T-cell (primary cell): Measurements from ENCODE around the gene VASP. TPM values are rescaled to one million over a fixed set of nuclear protein-coding genes. Genes with fewer than 3 reads are reported as not detected.

Source experiments
- ATAC-seq, 4 experiments: fragments of 200-7000 bp in 3 of 4; fragments of 150-1000 bp in 1 of 4; cut with Tn5 transposase; replicated peaks in 1 of 4; 1 replicate in 3 of 4; 2 replicates in 1 of 4; pipeline ENCODE4 v1.10.0; 2021; ENCODE audit warnings: moderate library complexity in 3 of 4, mild to moderate bottlenecking in 2 of 4, moderate number of reproducible peaks in 1 of 4
- CTCF ChIA-PET, 2 donors: fragments of 300-600 bp; sonication (Branson Sonifier 250); formaldehyde crosslinking; loops; one replicate each; lab custom pipeline; 2022; ENCODE audit warnings: antibody characterized with exemption in 2 of 2; lab: Charles Lee
- POLR2A ChIA-PET, 2 donors: fragments of 300-600 bp; sonication (Branson Sonifier 250); formaldehyde crosslinking; loops; one replicate each; lab custom pipeline; 2022; ENCODE audit warnings: antibody characterized with exemption in 2 of 2; lab: Charles Lee
- DNase-seq, 35 experiments: peaks; one replicate each; pipeline versions ENCODE4 v3.0.0 to v3.0.0-alpha.2; 2013 to 2023
- H3K27ac ChIP-seq: one replicate; pipeline ENCODE4 v1.5.1; 2013; ENCODE audit warnings: low read length
- H3K27me3 ChIP-seq, 2 experiments: replicated peaks in 1 of 2; 1 replicate in 1 of 2; 2 replicates in 1 of 2; pipeline versions ENCODE4 v1.6.1 to v1.7.0; 2013; ENCODE audit warnings: low read length in 1 of 2, mixed read lengths in 1 of 2; ENCODE audit not compliant: control insufficient read depth in 2 of 2, insufficient read depth in 2 of 2; ENCODE audit errors: extremely low read depth in 1 of 2
- H3K36me3 ChIP-seq, 2 donors: 1 replicate in 1 of 2; 2 replicates in 1 of 2; pipeline versions ENCODE4 v1.6.1 to v1.7.0; 2013; ENCODE audit warnings: low read length in 1 of 2; ENCODE audit not compliant: control insufficient read depth in 2 of 2, insufficient read depth in 1 of 2; ENCODE audit errors: extremely low read depth in 1 of 2
- H3K4me1 ChIP-seq, 2 experiments: 1 replicate in 1 of 2; 2 replicates in 1 of 2; pipeline versions ENCODE4 v1.6.1 to v1.7.0; 2013; ENCODE audit warnings: low read length in 2 of 2, mixed read lengths in 1 of 2; ENCODE audit not compliant: insufficient read depth in 2 of 2, control insufficient read depth in 1 of 2; ENCODE audit errors: extremely low read depth in 1 of 2
- H3K4me3 ChIP-seq, 2 donors: 1 replicate in 1 of 2; 2 replicates in 1 of 2; pipeline versions ENCODE4 v1.5.1 to v1.7.0; 2013; ENCODE audit warnings: mild to moderate bottlenecking in 2 of 2, low read length in 1 of 2, moderate library complexity in 1 of 2; ENCODE audit not compliant: control insufficient read depth in 1 of 2; ENCODE audit errors: extremely low read depth in 1 of 2
- H3K9me3 ChIP-seq: 2 replicates; pipeline ENCODE4 v1.7.0; 2013
- H3K27ac Mint-ChIP-seq, 2 donors: one replicate each; pipeline ENCODE4 v1.8.0; 2020 to 2021; ENCODE audit warnings: mild to moderate bottlenecking in 2 of 2, mixed read lengths in 2 of 2
- H3K27me3 Mint-ChIP-seq, 2 donors: one replicate each; pipeline ENCODE4 v1.8.0; 2021 to 2022; ENCODE audit warnings: mixed read lengths in 2 of 2
- H3K36me3 Mint-ChIP-seq: one replicate; pipeline ENCODE4 v1.8.0; 2021; ENCODE audit warnings: mixed read lengths
- H3K4me1 Mint-ChIP-seq, 3 donors: one replicate each; pipeline ENCODE4 v1.8.0; 2020 to 2022; ENCODE audit warnings: mixed read lengths in 3 of 3, mild to moderate bottlenecking in 1 of 3
- H3K4me3 Mint-ChIP-seq, 3 donors: one replicate each; pipeline ENCODE4 v1.8.0; 2020 to 2022; ENCODE audit warnings: mild to moderate bottlenecking in 3 of 3, mixed read lengths in 3 of 3, moderate library complexity in 3 of 3
- H3K9me3 Mint-ChIP-seq, 3 donors: one replicate each; pipeline ENCODE4 v1.8.0; 2020 to 2022; ENCODE audit warnings: mixed read lengths in 3 of 3
- WGBS: methylation state at CpG from one replicate; pipeline ENCODE4 v1.1.5; 2013; ENCODE audit warnings: missing lambda C conversion rate; ENCODE audit not compliant: insufficient coverage; 5-methylcytosine and 5-hydroxymethylcytosine counted together
- total RNA-seq, 35 experiments: library from RNA in 6 of 35; stranded (reverse) in 6 of 35; fragments of 120-200 nt in 1 of 35; gene quantifications; one replicate each; pipeline versions ENCODE4 v1.2.1 to v1.2.4 and lab custom pipeline; 2013 to 2026

The VASP gene
- total RNA-seq, 5 donors from 2014 or later (not counting 1 experiment from before 2014, with no cell fraction given), result 77.4 to 113 (median 101) TPM

DNA sequence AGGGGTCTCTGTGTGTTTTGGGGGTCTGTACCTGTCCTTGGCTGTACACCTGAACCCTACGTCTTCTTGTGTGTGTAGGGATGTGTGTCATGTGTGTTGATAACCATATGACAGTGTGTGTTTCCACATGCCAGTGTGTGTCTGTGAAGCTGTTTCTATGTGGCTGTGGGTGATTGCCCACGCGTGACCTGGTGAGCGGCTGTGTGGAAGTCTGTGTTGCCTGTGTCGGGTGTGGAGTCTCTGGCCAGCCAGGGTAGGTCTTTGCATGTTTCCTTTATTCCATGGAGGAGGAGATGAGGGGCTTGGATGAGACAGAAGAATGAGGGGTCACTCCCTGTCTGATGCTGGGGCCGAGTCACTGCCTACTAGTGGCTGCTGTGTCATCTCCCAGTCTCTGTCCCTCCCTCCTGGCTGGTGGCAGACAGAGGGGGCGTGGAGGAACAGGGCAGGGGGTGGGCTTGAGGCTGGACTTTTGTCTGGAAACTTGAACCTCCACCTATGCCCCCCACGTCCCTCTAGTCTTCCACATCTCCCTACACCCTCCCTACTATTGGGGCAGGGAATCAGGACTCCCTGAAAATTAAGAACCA, 42.3 kb upstream of the VASP start:
- Mint-ChIP-seq H3K4me1 (peaks cover 15 to 19% (median 18%) of the 10 kb centered on the region in 3 donors), H3K27me3 (peaks cover 0 to 3% of the 10 kb centered on the region in 2 donors), H3K9me3 (no peaks in the 10 kb centered on the region), H3K4me3 (peak overlapping the region in 1 of 3 donors; percentile 47), H3K36me3 (no peaks in the 10 kb centered on the region), H3K27ac (no peak overlapping the region)
- POLR2A ChIA-PET, result no interaction called here
- Histone ChIP-seq H3K9me3 (no peaks in the 10 kb centered on the region), H3K27me3 (peaks cover 0 to 34% of the 10 kb centered on the region in 2 experiments), H3K27ac (no peak overlapping the region), H3K4me3 (no peak overlapping the region), H3K4me1 (peaks cover 5 to 22% of the 10 kb centered on the region in 2 experiments), H3K36me3 (no peaks in the 10 kb centered on the region)
- CTCF ChIA-PET, result no interaction called here
- 73% methylated on average over 7 of the region's 8 CpGs for WGBS
- no peak for DNase-seq
- no peak for ATAC-seq

GRCh38 chr19:45467115-45467455, 40.2 kb upstream of the VASP start:
- Histone ChIP-seq H3K4me3 (peak overlapping the region; percentile 73 to 86), H3K4me1 (peaks cover 5 to 38% of the 10 kb centered on the region in 2 experiments), H3K36me3 (no peaks in the 10 kb centered on the region), H3K9me3 (no peaks in the 10 kb centered on the region), H3K27ac (peak overlapping the region; percentile 94), H3K27me3 (peaks cover 0 to 38% of the 10 kb centered on the region in 2 experiments)
- ATAC-seq, result no peak
- peaks cover 14% of the 10 kb centered on the region for H3K36me3 Mint-ChIP-seq
- no peak for DNase-seq
- ChIA-PET CTCF (interaction anchor here (0.6 to 4.8 kb wide), 6 partner anchors 12 to 27 kb away, joined by 3 to 31 read pairs (median 8); no protein-coding TSS in a partner anchor), POLR2A (interaction anchor here (0.6 to 3.4 kb wide), 15 partner anchors 9 to 1145 kb away, joined by 3 to 59 read pairs (median 6); no protein-coding TSS in a partner anchor)
- H3K27ac Mint-ChIP-seq, result peak overlapping the region; percentile 53 to 75
- 5% methylated on average over 7 of the region's 11 CpGs for WGBS
- peaks cover 4 to 7% of the 10 kb centered on the region in 2 donors for H3K27me3 Mint-ChIP-seq
- H3K4me1 Mint-ChIP-seq, result peaks cover 27 to 35% (median 29%) of the 10 kb centered on the region in 3 donors
- peak overlapping the region; percentile 89 to 95 (median 89) for H3K4me3 Mint-ChIP-seq
- H3K9me3 Mint-ChIP-seq, result no peaks in the 10 kb centered on the region

DNA sequence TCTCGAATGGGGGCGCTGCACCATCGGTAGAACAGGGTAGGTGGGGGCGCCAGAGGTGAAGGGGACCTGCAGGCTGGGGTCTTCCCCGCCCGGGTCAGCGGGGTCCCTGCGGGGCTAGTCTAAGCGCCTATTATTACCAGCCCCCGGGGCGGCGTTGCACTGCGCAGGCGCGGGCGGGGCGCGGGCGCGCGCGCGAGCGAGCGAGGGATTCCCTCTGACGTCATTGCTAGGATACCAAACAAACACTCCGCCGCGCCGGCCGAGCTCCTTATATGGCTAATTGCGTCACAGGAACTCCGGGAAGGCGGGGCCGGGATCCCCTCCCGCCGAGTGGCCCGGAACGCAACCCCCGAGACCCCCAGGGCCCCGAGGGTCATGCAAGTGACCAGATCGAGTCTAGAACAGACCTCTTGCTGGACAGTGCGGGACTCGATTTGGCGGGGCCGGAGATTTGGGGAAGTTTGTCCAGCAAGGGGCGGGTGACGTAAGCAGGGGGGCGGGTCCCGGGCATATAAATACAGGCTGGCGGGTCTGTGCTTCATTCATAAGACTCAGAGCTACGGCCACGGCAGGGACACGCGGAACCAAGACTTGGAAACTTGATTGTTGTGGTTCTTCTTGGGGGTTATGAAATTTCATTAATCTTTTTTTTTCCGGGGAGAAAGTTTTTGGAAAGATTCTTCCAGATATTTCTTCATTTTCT, 39.7 kb upstream of the VASP start, which contains the start of gene FOSB:
TSS of gene FOSB (plus strand) at position 541 of the 703 bp plus-strand sequence. CDS start 591 bp downstream, outside the sequence.
- DNase-seq, result peak; percentile 86 to 98 (median 92)
- H3K4me1 ChIP-seq, result peaks cover 5 to 43% of the 10 kb centered on the region in 2 experiments
- H3K36me3 Mint-ChIP-seq, result peaks cover 19% of the 10 kb centered on the region

GRCh38 chr19:45468159-45468651, 39.1 kb upstream of the VASP start:
- WGBS, result 0% methylated on average over 16 of the region's 31 CpGs
- Mint-ChIP-seq H3K36me3 (peaks cover 24% of the 10 kb centered on the region), H3K9me3 (no peaks in the 10 kb centered on the region), H3K4me1 (peaks cover 33 to 42% (median 33%) of the 10 kb centered on the region in 3 donors), H3K27me3 (peaks cover 7 to 12% of the 10 kb centered on the region in 2 donors), H3K27ac (peak overlapping the region; percentile 93 to 97), H3K4me3 (peak overlapping the region; percentile 89 to 95 (median 89))
- ChIA-PET CTCF (interaction anchor here in 1 of 2 donors (0.7 to 4.8 kb wide), 4 partner anchors 11 to 29 kb away, joined by 5 to 31 read pairs (median 15); no protein-coding TSS in a partner anchor), POLR2A (interaction anchor here (0.5 to 3.4 kb wide), 11 partner anchors 10 to 418 kb away, joined by 3 to 59 read pairs (median 9); partner anchors contain the start of gene IRF2BP1 (in 1 of the 2))
- Histone ChIP-seq H3K36me3 (no peaks in the 10 kb centered on the region), H3K4me1 (peaks cover 8 to 48% of the 10 kb centered on the region in 2 experiments), H3K9me3 (no peaks in the 10 kb centered on the region), H3K27me3 (peaks cover 7 to 42% of the 10 kb centered on the region in 2 experiments), H3K4me3 (peak overlapping the region; percentile 73 to 86), H3K27ac (peak overlapping the region; percentile 94)
- ATAC-seq (peak in 2 of 4 experiments; percentile 2), DNase-seq (peak in 29 of 35 experiments; percentile 28 to 75 (median 49))

More for the DNA sequence above, 39.7 kb upstream of the VASP start, which contains the start of gene FOSB:
- Mint-ChIP-seq H3K27me3 (peaks cover 4 to 7% of the 10 kb centered on the region in 2 donors), H3K4me3 (peak within 1 kb of the TSS; percentile 89 to 95 (median 89)), H3K27ac (peak within 1 kb of the TSS; percentile 93 to 97), H3K4me1 (peaks cover 28 to 38% (median 29%) of the 10 kb centered on the region in 3 donors), H3K9me3 (no peaks in the 10 kb centered on the region)
- Histone ChIP-seq H3K9me3 (no peaks in the 10 kb centered on the region), H3K36me3 (no peaks in the 10 kb centered on the region), H3K27me3 (peaks cover 2 to 44% of the 10 kb centered on the region in 2 experiments), H3K27ac (peak within 1 kb of the TSS; percentile 94), H3K4me3 (peak within 1 kb of the TSS; percentile 73 to 86)
- peak; percentile 31 to 41 (median 38) for ATAC-seq
- ChIA-PET POLR2A (interaction anchor here (0.6 to 3.4 kb wide), 16 partner anchors 10 to 1145 kb away, joined by 3 to 59 read pairs (median 6); partner anchors contain the start of gene IRF2BP1 (in 1 of the 2)), CTCF (interaction anchor here in 1 of 2 donors (0.7 to 4.8 kb wide), 5 partner anchors 11 to 28 kb away, joined by 4 to 31 read pairs (median 6); no protein-coding TSS in a partner anchor)
- WGBS, result under 1% methylated on average over 52 of the region's 56 CpGs

GRCh38 chr19:45468803-45469131, 38.5 kb upstream of the VASP start:
- H3K36me3 Mint-ChIP-seq, result peaks cover 28% of the 10 kb centered on the region
- ChIA-PET CTCF (interaction anchor here in 1 of 2 donors (0.5 to 4.8 kb wide), 5 partner anchors 10 to 32 kb away, joined by 3 to 31 read pairs (median 3); no protein-coding TSS in a partner anchor), POLR2A (interaction anchor here in 1 of 2 donors (0.6 to 3.4 kb wide), 6 partner anchors 9 to 234 kb away, joined by 4 to 59 read pairs (median 20); no protein-coding TSS in a partner anchor)
- Histone ChIP-seq H3K27ac (peak overlapping the region; percentile 94), H3K9me3 (no peaks in the 10 kb centered on the region), H3K27me3 (peaks cover 7 to 44% of the 10 kb centered on the region in 2 experiments), H3K4me1 (peaks cover 8 to 48% of the 10 kb centered on the region in 2 experiments), H3K36me3 (no peaks in the 10 kb centered on the region), H3K4me3 (peak overlapping the region; percentile 73 to 86)
- 0% methylated on average over 12 of the region's 19 CpGs for WGBS
- ATAC-seq (peak; percentile 24 to 57 (median 32)), DNase-seq (peak in 24 of 35 experiments; percentile 60 to 89 (median 74))
- peak overlapping the region; percentile 93 to 97 for H3K27ac Mint-ChIP-seq
- H3K4me1 Mint-ChIP-seq, result peaks cover 33 to 42% (median 33%) of the 10 kb centered on the region in 3 donors
- no peaks in the 10 kb centered on the region for H3K9me3 Mint-ChIP-seq
- H3K27me3 Mint-ChIP-seq, result peaks cover 8 to 12% of the 10 kb centered on the region in 2 donors
- peak overlapping the region; percentile 89 to 95 (median 89) for H3K4me3 Mint-ChIP-seq
